PC-3 (cell line): ENCODE data around the gene BTN1A1. TPM values are rescaled to one million over a fixed set of nuclear protein-coding genes. Genes with fewer than 3 reads are reported as not detected.
A peak's percentile ranks its signal among the peaks of the same experiment; 100 is the strongest.

Experiments
- ATAC-seq: fragments of 200-7000 bp; cut with Tn5 transposase; 2 replicates; pipeline ENCODE4 v1.9.1; 2020; ENCODE audit warnings: mild to moderate bottlenecking, moderate library complexity
- BruUV-seq: library from RNA; stranded (reverse); fragments of 400-500 nt; replicated peaks from 2 replicates; lab custom pipeline; 2021; lab: Mats Ljungman, UMichigan
- CTCF ChIA-PET: fragments of 300-600 bp; sonication (Branson Sonifier 250); formaldehyde crosslinking; loops from one replicate; lab custom pipeline; 2022; ENCODE audit warnings: antibody characterized with exemption; lab: Charles Lee
- POLR2A ChIA-PET: fragments of 300-600 bp; sonication (Branson Sonifier 250); formaldehyde crosslinking; loops from one replicate; lab custom pipeline; 2022; ENCODE audit warnings: antibody characterized with exemption; ENCODE audit not compliant: unreplicated experiment; lab: Charles Lee
- DNase-seq: peaks from one replicate; pipeline ENCODE4 v3.0.0-alpha.2; 2015
- H2AFZ ChIP-seq: fragments of 300-600 bp; sonication (generic); 2 replicates; pipeline ENCODE4 v1.6.0; 2016; ENCODE audit warnings: antibody characterized with exemption, low read length
- H3F3A ChIP-seq: fragments of 300-600 bp; sonication (generic); one replicate; pipeline ENCODE4 v1.6.0; 2017; ENCODE audit warnings: antibody characterized with exemption, low read length, control low read depth, mild to moderate bottlenecking; ENCODE audit not compliant: unreplicated experiment
- H3K27ac ChIP-seq: fragments of 300-600 bp; sonication (generic); 2 replicates; pipeline ENCODE4 v1.5.1; 2016; ENCODE audit warnings: mild to moderate bottlenecking, low read length
- H3K27me3 ChIP-seq: fragments of 300-600 bp; sonication (generic); 2 replicates; pipeline ENCODE4 v1.6.1; 2016; ENCODE audit warnings: low read length, mixed read lengths
- H3K36me3 ChIP-seq: fragments of 300-600 bp; sonication (generic); 2 replicates; pipeline ENCODE4 v1.6.1; 2016; ENCODE audit warnings: low read depth, mixed run types, low read length, mixed read lengths
- H3K4me1 ChIP-seq: fragments of 300-600 bp; sonication (generic); 2 replicates; pipeline ENCODE4 v1.5.1; 2016; ENCODE audit warnings: low read length; ENCODE audit not compliant: insufficient read depth
- H3K4me2 ChIP-seq: fragments of 300-600 bp; sonication (generic); 2 replicates; pipeline ENCODE4 v1.6.0; 2016; ENCODE audit warnings: low read length
- H3K4me3 ChIP-seq: fragments of 300-600 bp; sonication (generic); 2 replicates; pipeline ENCODE4 v1.5.1; 2016; ENCODE audit warnings: mild to moderate bottlenecking, low read length, mixed read lengths
- H3K79me2 ChIP-seq: fragments of 300-600 bp; sonication (generic); 2 replicates; pipeline ENCODE4 v1.6.1; 2017; ENCODE audit warnings: low read length, mixed read lengths
- H3K9ac ChIP-seq: fragments of 300-600 bp; sonication (generic); 2 replicates; pipeline ENCODE4 v1.6.0; 2016; ENCODE audit warnings: mild to moderate bottlenecking, low read length
- H3K9me2 ChIP-seq: fragments of 300-600 bp; sonication (generic); replicated peaks from 2 replicates; pipeline ENCODE4 v1.6.1; 2016; ENCODE audit warnings: mixed run types, low read length, mixed read lengths
- H3K9me3 ChIP-seq: fragments of 300-600 bp; sonication (generic); 2 replicates; pipeline ENCODE4 v1.6.1; 2016; ENCODE audit warnings: low read length, mixed read lengths
- H4K20me1 ChIP-seq: fragments of 300-600 bp; sonication (generic); 2 replicates; pipeline ENCODE4 v1.6.1; 2016; ENCODE audit warnings: low read length, mixed read lengths
- EZH2 ChIP-seq: fragments of 300-600 bp; sonication (generic); IDR thresholded peaks from one replicate; pipeline ENCODE4 v1.6.1; 2017; ENCODE audit warnings: antibody characterized with exemption, mild to moderate bottlenecking, low read length; ENCODE audit not compliant: unreplicated experiment
- EZH2phosphoT487 ChIP-seq: fragments of 300-600 bp; sonication (generic); IDR thresholded peaks from 2 replicates; pipeline ENCODE4 v1.6.1; 2018; ENCODE audit warnings: mild to moderate bottlenecking, antibody characterized with exemption, low read length, borderline replicate concordance
- intact Hi-C: fragments of 100-400 bp; cut with micrococcal nuclease; formaldehyde crosslinking; loops from 2 replicates; pipeline ENCODE4 v1.9.0; 2023
- total RNA-seq: library from RNA; depleted of rRNA; stranded (reverse); fragments of >200 nt; gene quantifications from 2 replicates; pipeline ENCODE4 v1.2.3, GENCODE V29; 2014
- TF ChIP-seq, protein P1 (sequence below): fragments of 300-600 bp; sonication (generic); conservative IDR thresholded peaks from 2 replicates; pipeline ENCODE4 v1.5.1; 2017; ENCODE audit warnings: antibody characterized with exemption, low read depth, mild to moderate bottlenecking, low read length

Gene BTN1A1
- total RNA-seq, 1 experiment from 2014 or later, result not detected

DNA sequence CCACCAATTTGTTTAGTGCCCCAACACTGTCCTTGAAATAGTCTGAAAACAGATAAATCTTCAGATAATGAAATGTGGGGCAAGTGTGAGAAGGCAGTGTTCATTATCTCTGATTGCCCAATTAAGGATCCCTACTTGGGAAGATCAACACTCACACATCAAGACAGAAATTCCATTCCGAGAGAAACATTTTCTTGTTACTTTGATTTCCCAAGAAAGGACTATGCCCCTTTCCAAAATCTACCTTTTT is 54.3 kb downstream of the BTN1A1 start:
- POLR2A ChIA-PET, result interaction anchor here (0.6 kb wide), 1 partner anchor 1361 kb away, joined by 4 read pairs; no protein-coding TSS in a partner anchor
- no peaks in the 10 kb centered on the region for H3K27me3 ChIP-seq
- H3K79me2 ChIP-seq, result no peaks in the 10 kb centered on the region
- no peak overlapping the region for H3K27ac ChIP-seq
- H4K20me1 ChIP-seq, result no peaks in the 10 kb centered on the region
- H3K4me2 ChIP-seq, result peak overlapping the region; percentile 91
- DNase-seq (peak; percentile 23), ATAC-seq (no peak)
- peak overlapping the region; percentile 93 for H3K4me3 ChIP-seq
- H3F3A ChIP-seq, result no peaks in the 10 kb centered on the region
- H3K9me2 ChIP-seq, result no peaks in the 10 kb centered on the region
- H3K9me3 ChIP-seq, result no peaks in the 10 kb centered on the region
- intact Hi-C loops, result no loop called here
- CTCF ChIA-PET, result no interaction called here
- peak overlapping the region; percentile 53 for H2AFZ ChIP-seq
- H3K9ac ChIP-seq, result no peak overlapping the region
- BruUV-seq, result no TSS peak
- H3K4me1 ChIP-seq, result peaks cover 15% of the 10 kb centered on the region
- no peaks in the 10 kb centered on the region for H3K36me3 ChIP-seq
- TF ChIP-seq, protein P1, sequence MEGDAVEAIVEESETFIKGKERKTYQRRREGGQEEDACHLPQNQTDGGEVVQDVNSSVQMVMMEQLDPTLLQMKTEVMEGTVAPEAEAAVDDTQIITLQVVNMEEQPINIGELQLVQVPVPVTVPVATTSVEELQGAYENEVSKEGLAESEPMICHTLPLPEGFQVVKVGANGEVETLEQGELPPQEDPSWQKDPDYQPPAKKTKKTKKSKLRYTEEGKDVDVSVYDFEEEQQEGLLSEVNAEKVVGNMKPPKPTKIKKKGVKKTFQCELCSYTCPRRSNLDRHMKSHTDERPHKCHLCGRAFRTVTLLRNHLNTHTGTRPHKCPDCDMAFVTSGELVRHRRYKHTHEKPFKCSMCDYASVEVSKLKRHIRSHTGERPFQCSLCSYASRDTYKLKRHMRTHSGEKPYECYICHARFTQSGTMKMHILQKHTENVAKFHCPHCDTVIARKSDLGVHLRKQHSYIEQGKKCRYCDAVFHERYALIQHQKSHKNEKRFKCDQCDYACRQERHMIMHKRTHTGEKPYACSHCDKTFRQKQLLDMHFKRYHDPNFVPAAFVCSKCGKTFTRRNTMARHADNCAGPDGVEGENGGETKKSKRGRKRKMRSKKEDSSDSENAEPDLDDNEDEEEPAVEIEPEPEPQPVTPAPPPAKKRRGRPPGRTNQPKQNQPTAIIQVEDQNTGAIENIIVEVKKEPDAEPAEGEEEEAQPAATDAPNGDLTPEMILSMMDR, result no peak
- TF ChIP-seq EZH2phosphoT487, result no peak
- no peak for TF ChIP-seq EZH2

DNA sequence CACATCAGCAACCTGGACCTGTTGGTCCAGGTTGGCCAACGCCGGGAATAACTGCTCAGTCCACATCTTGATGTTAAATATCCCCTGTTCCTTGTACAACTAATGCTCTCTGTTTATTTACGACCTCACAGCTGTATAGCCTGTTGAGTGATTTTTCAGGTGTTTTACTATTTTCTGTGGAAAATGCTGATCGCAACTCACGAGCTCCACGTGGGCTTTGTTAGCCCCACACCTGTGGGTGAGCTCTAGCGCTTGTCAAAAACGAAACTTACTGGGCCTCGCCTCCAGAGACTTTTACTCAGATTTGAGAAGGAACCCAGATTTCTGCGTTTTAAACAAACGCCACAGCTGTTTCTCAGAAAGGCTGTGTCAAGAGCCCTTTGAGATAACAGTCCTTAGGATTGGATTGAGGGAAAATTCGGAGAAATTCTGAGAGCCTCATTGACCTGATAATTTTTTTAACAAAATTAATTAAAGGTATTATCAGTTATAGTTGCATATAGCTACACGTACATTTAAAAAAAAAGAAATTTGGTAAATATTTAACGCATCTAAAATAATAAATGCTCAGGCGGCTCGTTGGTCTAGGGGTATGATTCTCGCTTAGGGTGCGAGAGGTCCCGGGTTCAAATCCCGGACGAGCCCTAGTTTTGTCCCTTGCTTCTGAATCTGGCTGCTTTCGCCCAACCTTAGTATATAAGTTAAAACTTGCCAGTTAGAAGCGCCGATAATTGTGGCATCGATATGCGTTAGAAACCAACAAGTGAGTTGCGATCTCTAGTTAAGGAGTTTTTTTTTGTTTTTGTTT is 54.8 kb downstream of the BTN1A1 start:
- Histone ChIP-seq H3K79me2 (no peaks in the 10 kb centered on the region), H3K4me3 (peak overlapping the region; percentile 93), H2AFZ (peak overlapping the region; percentile 53), H3K9me2 (no peaks in the 10 kb centered on the region), H3K9ac (no peak overlapping the region), H4K20me1 (no peaks in the 10 kb centered on the region), H3F3A (no peaks in the 10 kb centered on the region), H3K36me3 (no peaks in the 10 kb centered on the region), H3K27ac (no peak overlapping the region), H3K4me1 (peaks cover 15% of the 10 kb centered on the region), H3K9me3 (no peaks in the 10 kb centered on the region), H3K4me2 (peak overlapping the region; percentile 91), H3K27me3 (no peaks in the 10 kb centered on the region)
- POLR2A ChIA-PET, result interaction anchor here (0.6 kb wide), 2 partner anchors 223 to 577 kb away, joined by 3 to 9 read pairs; no protein-coding TSS in a partner anchor
- intact Hi-C loops, result loop anchor here (5.0 kb wide), 1 partner anchor 1117 kb away; no protein-coding TSS in a partner anchor
- BruUV-seq, result no TSS peak
- DNase-seq, result peak; percentile 76
- peak; percentile 12; the same call in 1 of the 2 replicates for ATAC-seq
- CTCF ChIA-PET, result interaction anchor here (0.6 to 1.0 kb wide), 3 partner anchors 14 to 171 kb away, joined by 3 to 6 read pairs (median 3); no protein-coding TSS in a partner anchor
- TF ChIP-seq EZH2phosphoT487, result no peak
- no peak for TF ChIP-seq EZH2
- TF ChIP-seq, protein P1, result no peak
